Measurements from ENCODE around the gene GALNT17. TPM values are rescaled to one million over a fixed set of nuclear protein-coding genes. Genes with fewer than 3 reads are reported as not detected.
"Not testable (repeated sequence)": the region's sequence is repeated elsewhere in the genome, so short reads cannot be mapped to it uniquely, and the experiment has no call there.

GALNT17 gene
- total and polyA plus RNA-seq, 5 experiments from 2014 or later, result not detected

DNA sequence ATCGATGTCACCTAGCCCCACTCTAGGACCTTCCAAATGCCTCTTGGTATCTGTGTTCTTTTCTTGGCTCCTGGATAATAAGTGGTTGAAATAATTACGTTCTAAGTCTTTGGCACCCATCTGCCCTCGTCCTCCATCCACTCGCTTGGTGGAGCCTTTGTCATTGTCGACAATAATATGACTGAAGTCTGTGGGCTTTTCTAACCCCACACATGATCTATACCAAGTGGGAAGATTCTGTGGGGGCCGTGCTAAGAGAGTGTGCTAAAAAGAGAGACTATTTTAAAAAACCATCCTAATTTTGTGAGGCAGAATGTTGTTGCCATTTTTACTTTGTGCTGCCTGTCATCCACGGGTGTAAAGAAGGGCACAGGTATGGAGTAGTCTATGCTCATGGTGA is 113.1 kb downstream of the GALNT17 start:
- Mint-ChIP-seq H3K27me3 (no peaks in the 10 kb centered on the region), H3K27ac (no peak overlapping the region), H3K9me3 (peaks cover 0 to 43% (median 23%) of the 10 kb centered on the region in 9 donors), H3K36me3 (peaks cover 0 to 6% (median 0%) of the 10 kb centered on the region in 3 donors), H3K4me3 (no peak overlapping the region), H3K4me1 (no peaks in the 10 kb centered on the region)
- ATAC-seq, result no peak
- POLR2A ChIA-PET, result no interaction called here
- DNase-seq, result no peak

- peaks cover 9 to 38% (median 20%) of the 10 kb centered on the region in 9 donors for H3K9me3 Mint-ChIP-seq
- no peak for DNase-seq
- H3K36me3 Mint-ChIP-seq, result peaks cover 0 to 6% (median 0%) of the 10 kb centered on the region in 3 donors
- no peak overlapping the region for H3K27ac Mint-ChIP-seq
- no peaks in the 10 kb centered on the region for H3K4me1 Mint-ChIP-seq
- ATAC-seq, result no peak
- H3K27me3 Mint-ChIP-seq, result peaks cover 0 to 1% (median 0%) of the 10 kb centered on the region in 5 donors
- POLR2A ChIA-PET, result no interaction called here
- H3K4me3 Mint-ChIP-seq, result no peak overlapping the region
Observed at GRCh38 chr7:71251706-71252105, 119.8 kb downstream of the GALNT17 start.

DNA sequence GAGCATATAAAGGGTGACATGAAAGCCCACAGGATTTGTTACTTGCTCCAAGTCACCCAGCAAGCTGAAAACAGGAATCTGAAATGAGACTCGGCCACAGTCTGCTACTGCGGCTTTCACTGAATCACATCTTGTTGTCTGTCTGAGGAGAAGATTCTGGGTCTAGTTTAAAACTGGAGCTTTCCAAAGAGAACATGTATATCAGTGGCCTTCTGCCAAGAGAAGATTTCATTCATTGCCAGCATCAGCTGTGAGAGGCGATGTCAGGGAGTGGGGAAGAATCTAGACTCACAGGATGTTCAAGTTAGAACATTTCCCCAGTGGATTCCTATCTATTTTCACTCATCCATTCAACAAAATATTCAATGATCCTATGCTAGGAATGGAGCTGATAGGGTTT is 122.8 kb downstream of the GALNT17 start:
- no peak for ATAC-seq
- Mint-ChIP-seq H3K4me1 (no peaks in the 10 kb centered on the region), H3K9me3 (peaks cover 0 to 39% (median 16%) of the 10 kb centered on the region in 9 donors), H3K36me3 (no peaks in the 10 kb centered on the region), H3K27ac (no peak overlapping the region), H3K4me3 (no peak overlapping the region), H3K27me3 (peaks cover 0 to 1% (median 0%) of the 10 kb centered on the region in 5 donors)
- no peak for DNase-seq
- POLR2A ChIA-PET, result no interaction called here

DNA sequence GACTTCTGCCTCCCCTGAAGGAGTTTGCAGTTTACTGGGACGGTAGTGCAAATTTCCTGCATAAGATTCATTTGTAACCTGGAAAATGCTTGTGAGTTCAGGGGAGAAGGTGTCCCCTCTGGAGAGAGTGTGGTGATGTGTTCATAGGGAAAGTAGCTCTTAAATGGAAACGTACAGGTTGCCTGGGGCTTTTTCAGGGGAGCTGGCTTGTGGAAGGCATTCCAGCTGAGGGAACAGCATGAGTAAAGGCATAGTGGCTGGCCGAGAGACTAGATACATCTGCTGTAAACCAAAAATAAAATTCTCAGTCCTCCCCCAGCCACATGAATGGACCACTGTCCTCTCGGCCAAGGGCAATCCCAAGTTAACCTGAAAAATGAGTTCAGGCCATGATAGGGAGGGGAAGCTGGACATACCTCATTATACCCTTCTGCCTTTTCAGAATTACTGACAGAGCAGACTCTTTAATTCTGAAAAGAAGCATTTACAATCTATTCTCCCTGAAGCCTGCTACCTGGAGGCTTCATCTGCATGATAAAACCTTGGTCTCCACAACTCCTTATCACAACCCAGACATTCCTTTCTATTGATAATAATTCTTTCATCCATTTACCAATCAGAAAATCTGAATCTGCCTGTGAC is 123.7 kb downstream of the GALNT17 start:
- POLR2A ChIA-PET, result no interaction called here
- ATAC-seq (no peak), DNase-seq (no peak)
- H3K9me3 Mint-ChIP-seq, result peaks cover 0 to 39% (median 18%) of the 10 kb centered on the region in 9 donors
- H3K4me3 Mint-ChIP-seq, result no peak overlapping the region
- H3K36me3 Mint-ChIP-seq, result no peaks in the 10 kb centered on the region
- H3K27me3 Mint-ChIP-seq, result peaks cover 0 to 1% (median 0%) of the 10 kb centered on the region in 5 donors
- H3K27ac Mint-ChIP-seq, result no peak overlapping the region
- no peaks in the 10 kb centered on the region for H3K4me1 Mint-ChIP-seq

GRCh38 chr7:71261066-71261465 is 129.1 kb downstream of the GALNT17 start:
- Mint-ChIP-seq H3K9me3 (peaks cover 3 to 38% (median 22%) of the 10 kb centered on the region in 9 donors), H3K27ac (no peak overlapping the region), H3K27me3 (no peaks in the 10 kb centered on the region), H3K4me3 (no peak overlapping the region), H3K36me3 (peaks cover 0 to 18% (median 0%) of the 10 kb centered on the region in 3 donors), H3K4me1 (no peaks in the 10 kb centered on the region)
- ATAC-seq (no peak), DNase-seq (no peak)
- POLR2A ChIA-PET, result no interaction called here

- H3K27me3 Mint-ChIP-seq, H3K4me3 Mint-ChIP-seq, H3K4me1 Mint-ChIP-seq, POLR2A ChIA-PET, H3K27ac Mint-ChIP-seq, DNase-seq, ATAC-seq: not testable (repeated sequence)
- H3K9me3 Mint-ChIP-seq, result peaks cover 11 to 47% (median 29%) of the 10 kb centered on the region in 9 donors
- peaks cover 0 to 24% (median 0%) of the 10 kb centered on the region in 3 donors for H3K36me3 Mint-ChIP-seq
Observed at GRCh38 chr7:71262834-71263233, 130.9 kb downstream of the GALNT17 start.

DNA sequence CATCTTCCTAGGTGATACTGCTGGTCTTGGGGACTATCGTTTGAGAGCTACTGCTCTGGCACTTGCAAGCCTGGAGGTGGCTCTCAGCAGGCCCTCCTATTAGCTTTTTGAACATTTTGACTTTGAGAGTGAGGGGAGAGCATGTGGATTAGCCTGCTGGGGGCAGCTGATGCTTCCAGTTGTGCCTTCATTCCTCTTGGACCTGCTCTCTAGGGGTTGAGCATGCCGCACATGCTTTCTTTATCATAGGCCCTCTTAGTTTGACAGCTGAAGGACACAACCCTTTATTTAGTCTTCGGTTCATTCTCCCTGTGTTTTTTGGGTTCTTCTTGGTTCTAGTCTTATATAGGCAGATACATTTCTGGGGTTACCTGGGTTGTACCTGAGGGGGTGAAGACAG is 132.1 kb downstream of the GALNT17 start:
- peaks cover 11 to 38% (median 25%) of the 10 kb centered on the region in 9 donors for H3K9me3 Mint-ChIP-seq
- no peaks in the 10 kb centered on the region for H3K4me1 Mint-ChIP-seq
- H3K4me3 Mint-ChIP-seq, result no peak overlapping the region
- peaks cover 0 to 24% (median 0%) of the 10 kb centered on the region in 3 donors for H3K36me3 Mint-ChIP-seq
- DNase-seq, result no peak
- no peak for ATAC-seq
- no peaks in the 10 kb centered on the region for H3K27me3 Mint-ChIP-seq
- POLR2A ChIA-PET, result interaction anchor here (0.6 kb wide), 1 partner anchor 548 kb away, joined by 8 read pairs; no protein-coding TSS in a partner anchor
- no peak overlapping the region for H3K27ac Mint-ChIP-seq

DNA sequence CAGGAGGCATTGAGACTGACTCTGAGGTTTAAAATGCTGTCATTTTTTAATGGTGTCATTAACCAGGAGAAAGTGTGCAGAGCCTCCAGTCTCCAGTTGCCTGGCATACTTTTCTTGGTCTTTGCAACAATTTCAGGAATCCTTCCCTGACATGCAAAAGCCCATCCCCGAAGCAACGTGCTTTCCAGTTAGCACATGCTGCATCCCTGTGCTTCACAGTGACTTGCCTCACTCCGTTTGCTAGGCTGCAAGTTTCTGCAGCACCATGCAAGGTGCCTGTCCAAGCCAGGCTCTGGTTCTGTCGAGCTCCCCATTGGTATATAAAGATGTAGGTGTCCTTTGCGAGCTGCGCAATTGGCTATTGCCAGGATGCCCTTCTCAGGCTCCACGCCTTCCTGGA is 135.0 kb downstream of the GALNT17 start:
- no peaks in the 10 kb centered on the region for H3K4me1 Mint-ChIP-seq
- DNase-seq, result no peak
- H3K4me3 Mint-ChIP-seq, result no peak overlapping the region

DNA sequence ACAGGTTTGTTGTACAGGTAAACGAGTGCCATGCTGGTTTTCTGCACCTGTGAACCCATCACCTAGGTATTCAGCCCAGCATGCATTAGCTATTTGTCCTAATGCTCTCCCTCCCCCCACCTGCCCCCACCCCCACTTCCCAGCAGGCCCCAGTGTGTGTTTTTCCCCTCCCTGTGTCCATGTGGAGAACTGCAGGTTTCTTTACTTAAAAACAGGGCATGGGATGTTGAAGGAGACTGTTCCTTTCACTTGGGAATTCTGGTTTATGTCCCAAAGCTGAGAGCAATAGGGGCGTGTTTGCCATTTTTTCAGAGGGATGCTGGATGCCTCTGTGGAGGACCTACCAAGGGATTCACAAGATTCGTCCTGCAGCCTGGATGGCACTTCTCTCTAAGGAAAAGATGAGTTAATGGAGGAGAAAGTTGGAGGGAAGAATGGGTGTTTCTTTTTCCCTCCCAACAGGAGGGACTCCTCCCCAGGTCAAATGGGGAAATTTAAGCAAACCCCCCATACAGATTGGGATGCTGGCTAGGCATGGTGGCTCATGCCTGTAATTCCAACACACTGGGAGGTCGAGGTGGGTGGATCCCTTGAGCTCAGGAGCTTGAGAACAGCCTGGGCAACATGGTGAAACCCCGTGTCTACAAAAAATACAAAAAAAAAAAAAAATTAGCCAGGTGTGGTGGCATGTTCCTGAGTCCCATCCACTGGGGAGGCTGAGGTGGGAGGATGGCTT is 136.0 kb downstream of the GALNT17 start:
- ATAC-seq (no peak), DNase-seq (no peak)
- Mint-ChIP-seq H3K9me3 (peaks cover 11 to 49% (median 24%) of the 10 kb centered on the region in 9 donors), H3K27me3 (no peaks in the 10 kb centered on the region), H3K36me3 (peaks cover 0 to 24% (median 0%) of the 10 kb centered on the region in 3 donors), H3K4me3 (no peak overlapping the region), H3K27ac (no peak overlapping the region), H3K4me1 (no peaks in the 10 kb centered on the region)
- POLR2A ChIA-PET, result no interaction called here

More for the DNA sequence above, 135.0 kb downstream of the GALNT17 start:
- Mint-ChIP-seq H3K9me3 (peaks cover 11 to 46% (median 24%) of the 10 kb centered on the region in 9 donors), H3K36me3 (peaks cover 0 to 24% (median 0%) of the 10 kb centered on the region in 3 donors), H3K27me3 (no peaks in the 10 kb centered on the region), H3K27ac (no peak overlapping the region)
- POLR2A ChIA-PET, result no interaction called here
- ATAC-seq, result no peak

DNA sequence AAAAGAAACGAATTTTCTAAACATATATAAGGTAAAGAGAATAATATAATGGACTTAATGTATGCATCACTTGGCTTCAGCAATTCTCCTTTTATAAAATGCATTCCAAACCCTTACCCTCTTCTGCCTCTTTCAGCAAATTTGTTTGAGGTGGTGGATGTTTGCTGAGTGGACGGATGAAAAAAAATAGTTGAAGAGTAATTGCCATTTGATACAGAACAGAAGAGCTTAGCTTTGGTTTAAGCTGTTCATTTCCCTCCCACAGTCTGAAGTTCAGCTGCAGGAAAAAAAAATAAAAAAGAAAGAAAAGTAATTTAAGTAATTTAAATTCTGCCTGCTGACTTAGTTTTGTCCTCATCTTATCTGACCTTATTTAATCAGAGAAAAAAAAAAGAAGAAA is 138.6 kb downstream of the GALNT17 start:
- DNase-seq, result no peak
- Mint-ChIP-seq H3K9me3 (peaks cover 10 to 38% (median 19%) of the 10 kb centered on the region in 9 donors), H3K27ac (no peak overlapping the region), H3K27me3 (no peaks in the 10 kb centered on the region), H3K4me3 (no peak overlapping the region), H3K36me3 (peaks cover 0 to 9% (median 0%) of the 10 kb centered on the region in 3 donors), H3K4me1 (no peaks in the 10 kb centered on the region)
- ATAC-seq, result no peak
- POLR2A ChIA-PET, result no interaction called here

DNA sequence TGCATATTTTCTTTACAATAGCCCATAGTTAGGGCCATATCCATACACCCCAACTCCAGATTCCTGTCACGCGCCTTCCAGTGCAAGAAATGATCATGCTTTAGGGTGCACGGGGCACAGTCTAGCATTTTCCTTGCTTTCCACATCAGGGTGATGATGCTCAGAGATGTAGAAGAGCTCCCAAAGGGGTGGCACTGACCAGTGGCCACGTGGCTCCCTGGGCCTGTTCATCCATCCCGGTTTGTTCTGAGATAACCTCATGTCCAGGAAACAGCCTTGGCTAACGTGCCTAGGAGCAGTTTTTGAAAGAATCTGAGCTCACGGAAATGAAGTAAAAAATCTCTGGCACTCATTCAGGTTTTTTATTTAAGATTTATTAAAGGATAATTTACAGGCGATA is 139.3 kb downstream of the GALNT17 start:
- POLR2A ChIA-PET, result no interaction called here
- no peak overlapping the region for H3K27ac Mint-ChIP-seq
- peaks cover 6 to 37% (median 14%) of the 10 kb centered on the region in 9 donors for H3K9me3 Mint-ChIP-seq
- H3K4me3 Mint-ChIP-seq, result no peak overlapping the region
- no peaks in the 10 kb centered on the region for H3K27me3 Mint-ChIP-seq
- no peak for ATAC-seq
- H3K4me1 Mint-ChIP-seq, result no peaks in the 10 kb centered on the region
- H3K36me3 Mint-ChIP-seq, result peaks cover 0 to 5% (median 0%) of the 10 kb centered on the region in 3 donors
- no peak for DNase-seq

GRCh38 chr7:71272509-71273490 is 140.9 kb downstream of the GALNT17 start:
- no peaks in the 10 kb centered on the region for H3K36me3 Mint-ChIP-seq
- ATAC-seq, result no peak
- no peak overlapping the region for H3K4me3 Mint-ChIP-seq
- DNase-seq, result no peak
- peaks cover 0 to 26% (median 7%) of the 10 kb centered on the region in 9 donors for H3K9me3 Mint-ChIP-seq
- H3K27ac Mint-ChIP-seq, result no peak overlapping the region
- no peaks in the 10 kb centered on the region for H3K27me3 Mint-ChIP-seq
- POLR2A ChIA-PET, result no interaction called here
- H3K4me1 Mint-ChIP-seq, result no peaks in the 10 kb centered on the region

Data from naive thymus-derived CD8-positive, alpha-beta T cell (primary cell).